GM12874 (cell line): ENCODE data around the gene CFAP157.

Experiments used
- CTCF ChIP-seq: IDR thresholded peaks from 2 replicates; pipeline ENCODE4 v1.5.1; 2011; ENCODE audit warnings: low read depth, mild to moderate bottlenecking, control low read depth, low read length, moderate library complexity; ENCODE audit not compliant: insufficient read depth

CFAP157 gene

DNA sequence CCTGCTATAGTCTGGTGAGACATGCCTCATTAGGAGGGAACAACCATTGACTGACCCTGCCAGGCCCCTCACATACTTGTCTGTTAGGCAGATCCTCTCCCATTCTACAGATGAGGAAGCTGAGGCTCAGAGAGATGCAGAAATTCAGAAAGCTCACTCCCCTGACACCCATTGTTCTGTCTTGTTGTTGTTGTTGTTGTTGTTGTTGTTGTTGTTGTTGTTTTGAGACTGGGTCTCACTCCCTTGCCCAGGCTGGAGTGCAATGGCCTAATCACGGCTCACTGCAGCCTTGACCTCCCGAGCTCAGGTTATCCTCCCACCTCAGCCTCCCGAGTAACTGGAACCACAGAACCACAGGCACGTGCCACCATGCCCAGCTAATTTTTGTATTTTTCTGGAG, 13.1 kb upstream of the CFAP157 start:
- TF ChIP-seq CTCF, result no peak

DNA sequence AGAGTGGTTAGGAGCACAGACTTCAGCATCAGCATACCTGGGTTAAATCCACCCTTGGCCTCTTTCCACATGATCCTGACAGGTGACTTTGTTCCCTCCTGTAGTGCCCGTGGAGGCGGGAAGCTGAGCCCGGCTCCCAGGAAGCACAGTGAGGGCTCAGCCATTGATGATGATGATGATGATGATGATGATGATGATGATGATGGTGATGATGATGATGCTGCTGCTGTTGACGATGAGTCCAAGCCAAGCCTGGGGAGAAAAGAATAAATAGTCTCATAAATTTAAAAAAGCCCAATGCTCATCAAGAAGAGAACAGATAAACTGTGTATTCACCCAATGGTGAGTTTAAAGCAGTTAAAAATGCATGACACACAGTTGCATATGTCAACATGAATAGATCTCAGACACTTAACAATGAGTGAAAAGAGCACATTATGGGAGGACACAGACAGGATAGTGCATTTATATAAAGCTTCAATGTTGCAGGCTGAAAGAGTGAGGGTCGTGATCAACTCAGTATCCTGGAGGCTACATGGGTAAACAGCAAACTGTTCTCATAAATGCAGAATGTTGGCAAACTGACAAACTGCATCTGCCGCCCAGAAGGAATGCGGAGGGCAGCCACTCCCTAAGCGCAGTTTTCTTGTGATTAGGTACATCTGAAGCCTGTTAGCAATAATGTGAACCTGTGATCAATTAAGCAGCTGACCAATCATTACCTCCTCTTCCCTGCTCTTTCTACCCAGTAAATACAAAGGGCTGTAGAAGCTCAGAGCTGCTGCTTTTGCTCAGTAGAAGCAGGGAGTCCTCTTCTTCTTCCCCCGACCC, 11.7 kb upstream of the CFAP157 start:
- TF ChIP-seq CTCF, result no peak

- no peak for TF ChIP-seq CTCF
Observed at GRCh38 chr9:127697575-127697974, 9.2 kb upstream of the CFAP157 start.

DNA sequence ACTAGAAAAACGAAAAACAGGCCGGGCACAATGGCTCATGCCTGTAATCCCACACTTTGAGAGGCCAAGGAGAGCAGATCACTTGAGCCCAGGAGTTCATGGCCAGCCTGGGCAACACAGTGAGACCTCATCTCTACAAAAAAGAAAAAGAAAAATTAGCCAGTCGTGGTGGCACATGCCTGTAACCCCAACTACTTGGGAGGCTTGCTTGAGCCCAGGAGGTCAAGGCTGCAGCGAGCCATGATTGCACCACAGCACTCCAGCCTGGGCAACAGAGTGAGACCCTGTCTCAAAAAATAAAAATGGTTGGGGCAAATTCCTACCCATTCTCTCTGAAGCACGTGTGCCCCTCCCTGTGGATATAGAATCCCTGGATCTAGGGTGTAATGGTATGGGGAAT, 8.4 kb upstream of the CFAP157 start:
- TF ChIP-seq CTCF, result no peak

DNA sequence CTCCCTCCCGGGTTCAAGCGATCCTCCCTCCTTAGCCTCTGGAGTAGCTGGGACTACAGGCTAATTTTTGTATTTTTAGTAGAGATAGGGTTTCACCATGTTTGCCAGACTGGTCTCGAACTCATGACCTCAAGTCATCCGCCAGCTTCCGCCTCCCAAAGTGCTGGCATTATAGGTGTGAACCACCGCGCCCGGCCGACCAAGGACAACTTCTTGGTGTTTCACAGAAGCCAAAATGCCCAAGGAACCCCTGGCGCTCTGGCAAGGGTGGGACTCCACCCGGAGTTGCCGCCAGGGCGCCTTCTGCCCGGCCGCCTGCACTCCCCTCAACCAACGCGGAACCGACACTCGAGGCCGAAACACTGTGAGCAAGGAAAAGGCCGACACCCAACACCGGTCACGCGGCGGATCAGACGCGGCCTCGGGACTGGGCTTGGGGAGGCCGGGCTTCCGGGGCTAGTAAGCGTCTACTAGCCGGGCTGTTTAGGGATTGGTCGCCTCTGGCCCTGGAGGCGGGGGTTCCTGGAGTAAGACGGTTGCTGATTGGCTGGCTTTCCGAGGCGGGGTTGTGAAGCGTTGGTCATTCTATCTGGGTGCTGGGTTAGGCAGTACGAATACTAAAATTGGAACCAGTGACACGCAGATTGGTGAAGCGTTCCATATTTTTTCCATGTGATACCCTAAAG, 7.7 kb upstream of the CFAP157 start:
- TF ChIP-seq CTCF, result no peak

DNA sequence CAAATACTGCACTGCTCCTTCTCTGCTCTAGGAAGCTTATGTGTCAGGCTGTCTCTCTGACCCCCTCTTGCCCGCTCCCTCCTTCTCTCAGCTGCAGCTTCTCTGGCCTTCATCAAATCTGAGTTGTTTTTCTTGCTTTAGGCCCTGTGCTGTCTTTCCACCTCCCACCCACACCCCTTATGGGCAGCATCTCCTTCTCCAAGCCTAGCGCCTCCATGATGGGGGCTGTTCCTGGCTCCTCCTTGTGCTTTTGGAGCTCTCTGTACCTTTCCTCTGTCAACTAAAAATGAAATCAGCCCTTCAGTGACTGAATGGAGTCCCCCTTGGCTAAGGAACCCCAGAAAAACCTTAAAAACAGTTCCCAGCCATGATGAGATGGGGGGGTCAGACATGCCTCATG, 6.6 kb upstream of the CFAP157 start:
- no peak for TF ChIP-seq CTCF

DNA sequence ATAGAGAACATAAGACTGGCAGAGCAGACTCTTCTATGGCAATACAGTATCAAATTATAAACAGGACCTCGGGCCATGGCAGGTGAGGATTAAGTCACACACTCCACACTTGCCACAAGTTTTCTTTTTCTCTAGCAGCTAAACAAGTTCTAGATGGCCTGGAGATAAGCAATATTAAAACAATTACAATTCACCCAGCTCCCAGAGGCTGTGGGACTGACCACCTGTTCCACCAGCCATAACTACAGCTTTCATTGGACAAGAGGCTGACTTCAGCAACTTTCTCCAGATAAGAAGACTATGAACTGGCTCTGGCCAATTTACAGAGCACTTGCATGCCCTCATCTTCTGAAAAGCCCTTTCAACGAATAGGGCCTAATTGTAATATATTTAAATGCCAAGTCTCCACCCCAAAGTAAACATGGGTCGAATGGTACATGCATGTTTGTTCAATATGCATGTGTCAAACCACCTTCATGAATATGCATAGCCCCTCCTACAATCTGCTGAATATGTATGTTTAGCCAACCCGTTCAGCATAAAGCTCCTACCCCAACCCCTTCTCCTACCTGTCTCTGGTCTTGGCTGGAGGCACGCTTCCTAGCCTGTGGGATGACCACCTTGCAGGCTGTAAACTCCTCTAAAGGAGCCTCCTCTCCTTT, 6.1 kb upstream of the CFAP157 start:
- TF ChIP-seq CTCF, result no peak
